LHCN-M2 (cell line): ENCODE data around the gene LGR6. TPM values are rescaled to one million over a fixed set of nuclear protein-coding genes. Genes with fewer than 3 reads are reported as not detected.
"Not testable (repeated sequence)": the region's sequence is repeated elsewhere in the genome, so short reads cannot be mapped to it uniquely, and the experiment has no call there.

ENCODE experiments used
- DNase-seq: peaks from one replicate; pipeline ENCODE4 v3.0.0-alpha.2; 2012; ENCODE audit warnings: low read depth
- total RNA-seq: library from RNA; depleted of rRNA; stranded (reverse); fragments of >200 nt; gene quantifications from 2 replicates; pipeline ENCODE4 v1.2.3, GENCODE V29; 2014

The LGR6 gene
- total RNA-seq, 1 experiment from 2014 or later, result not detected

DNA sequence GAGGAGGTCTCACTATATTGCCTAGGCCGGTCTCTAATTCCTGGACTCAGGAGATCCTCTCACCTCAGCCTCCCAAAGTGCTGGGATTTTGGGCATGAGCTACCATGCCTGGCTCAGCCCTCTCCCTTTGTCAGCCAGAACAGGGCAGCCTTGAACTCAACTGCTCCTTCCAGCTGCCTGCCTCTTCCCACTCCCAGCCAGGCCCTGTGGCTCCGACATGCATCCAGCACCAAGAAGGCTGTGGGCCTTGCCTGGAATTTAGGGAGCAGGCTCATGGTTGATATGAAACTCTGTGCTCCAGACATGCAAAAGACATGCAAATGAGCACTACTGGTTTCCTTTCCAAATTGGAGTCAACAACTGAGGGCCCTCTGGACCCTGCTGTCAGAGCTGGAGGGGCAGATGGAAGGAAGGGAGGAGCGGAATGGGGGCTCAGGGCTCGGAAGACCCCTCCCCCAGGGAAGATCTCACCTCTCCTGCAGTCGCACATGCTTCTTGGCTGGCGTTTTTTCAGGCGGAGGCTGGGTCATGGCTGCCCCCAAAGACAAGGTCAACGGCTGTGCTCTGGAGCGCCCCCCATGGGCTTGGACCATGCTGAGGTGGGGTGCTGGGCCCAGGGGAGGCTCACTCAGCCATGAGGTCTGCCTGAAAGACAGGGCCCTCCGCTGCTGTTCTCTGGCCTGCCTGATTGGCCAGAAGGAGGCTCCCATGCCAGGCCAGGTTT, 34.6 kb upstream of the LGR6 start:
- no peak for DNase-seq

DNA sequence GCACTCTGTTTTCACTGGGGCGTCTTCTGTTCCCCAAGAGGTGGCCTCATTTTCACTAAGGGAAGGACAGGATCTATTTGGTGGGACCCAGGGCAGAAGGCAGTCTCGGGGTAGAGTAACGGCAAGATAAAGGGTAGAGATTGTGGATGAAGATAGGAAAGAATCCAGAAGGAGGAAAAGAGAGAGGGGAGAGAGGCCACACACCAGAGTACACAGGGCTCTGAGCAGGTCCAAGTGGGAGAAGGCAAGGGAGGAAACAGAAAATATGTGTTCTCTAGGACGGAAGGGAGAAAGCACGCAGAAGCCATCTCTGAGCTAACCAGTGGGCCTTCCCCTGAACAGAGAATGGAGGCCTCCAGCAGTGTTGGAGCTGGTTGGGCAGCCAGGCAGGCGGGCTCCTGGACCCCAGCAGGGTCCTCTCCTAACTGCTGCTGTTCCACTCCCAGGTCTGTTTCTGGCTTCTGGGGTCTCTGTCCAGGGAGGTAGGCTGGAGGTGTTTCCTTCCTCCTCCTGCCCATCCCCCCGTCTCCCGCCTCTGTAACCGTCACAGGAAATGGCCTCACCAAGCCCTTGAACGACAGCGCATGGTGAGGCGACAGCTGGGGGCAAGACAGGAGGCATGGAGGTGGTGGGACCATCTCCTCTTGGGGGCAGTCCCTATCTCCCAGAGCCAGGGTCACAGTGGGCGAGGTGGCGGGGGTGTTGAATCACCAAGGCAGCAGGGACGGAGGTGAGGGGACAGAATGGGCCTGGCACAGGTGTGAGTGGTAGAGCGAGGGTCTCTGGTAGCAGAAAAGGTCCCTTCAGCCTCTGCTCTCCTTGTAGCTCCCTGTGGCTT, 33.8 kb upstream of the LGR6 start:
- no peak for DNase-seq

DNA sequence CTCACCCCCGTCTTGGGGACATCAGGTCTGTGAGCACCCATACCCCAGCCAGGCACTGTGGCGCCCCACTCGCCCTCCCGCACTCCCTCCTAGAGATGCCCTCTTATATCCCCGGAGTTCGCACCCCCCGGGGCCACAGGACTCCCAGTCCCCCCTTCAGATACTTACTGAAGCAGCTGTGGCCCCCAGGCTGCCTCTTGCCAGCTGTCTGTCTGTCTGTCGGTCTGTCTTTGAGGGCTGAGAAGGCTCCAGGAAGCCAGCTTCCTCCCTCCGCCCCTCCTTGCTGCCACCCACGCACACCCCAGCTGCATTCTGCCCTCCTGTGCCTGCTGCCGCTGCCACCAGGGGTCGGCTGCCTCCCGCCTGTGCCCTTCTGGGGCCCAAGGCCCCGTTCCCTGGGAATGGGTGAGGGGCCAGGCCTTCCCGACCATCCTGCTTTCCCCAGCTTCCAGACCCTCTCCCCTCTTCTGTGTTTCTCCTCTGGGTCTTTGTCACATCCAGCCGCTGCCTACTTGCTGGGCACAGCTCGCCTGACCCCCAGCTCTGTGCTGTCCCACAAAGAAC, 33.1 kb upstream of the LGR6 start, which contains the start of gene PTPN7:
PTPN7 (minus strand) TSS at position 226 of the 564 bp plus-strand sequence. CDS start 1,200 bp downstream, outside the sequence.
- DNase-seq, result no peak

DNA sequence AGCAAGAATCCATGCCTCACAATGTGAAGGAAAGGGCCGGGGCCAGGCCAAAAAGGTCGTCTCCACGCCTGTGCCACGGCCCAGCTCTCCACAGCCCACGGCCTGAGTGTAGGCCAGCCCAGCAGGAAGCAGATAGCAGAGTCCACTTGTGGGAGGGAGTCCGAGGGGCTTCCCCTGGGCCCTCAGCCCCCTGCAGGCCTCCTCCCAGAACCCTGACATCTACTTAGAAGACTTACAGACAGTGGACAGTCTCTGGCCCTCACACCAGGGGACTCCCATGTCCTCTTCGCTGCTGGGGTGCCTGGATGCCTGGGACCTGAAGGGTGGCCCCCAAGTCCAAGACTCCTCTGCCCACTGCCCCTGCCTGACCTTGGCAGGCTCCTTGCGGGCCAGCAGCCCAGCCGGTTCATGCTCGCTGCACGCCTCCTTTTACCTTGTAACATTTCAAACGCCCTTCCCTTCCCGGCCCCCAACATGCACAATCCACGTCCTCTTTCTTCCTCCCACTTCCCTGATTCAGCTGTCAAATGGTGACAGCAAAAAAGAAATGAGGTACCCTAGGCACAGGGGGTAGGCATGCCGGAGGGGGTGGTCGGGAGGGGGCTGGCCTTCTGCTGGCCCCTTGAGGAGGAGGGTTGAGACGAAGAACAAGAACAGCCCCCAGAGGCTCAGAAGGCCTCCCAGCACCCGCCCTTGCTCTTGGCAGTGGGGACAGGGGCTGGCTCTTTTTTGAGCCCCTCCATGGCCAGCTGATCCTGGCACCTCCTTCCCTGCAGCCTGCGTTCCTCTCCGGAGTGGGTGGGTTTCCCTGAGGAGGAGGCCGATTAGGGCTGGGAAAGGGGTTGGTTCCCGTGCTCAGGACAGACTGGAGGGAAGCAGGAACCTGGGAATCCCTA, 32.2 kb upstream of the LGR6 start:
- no peak for DNase-seq

GRCh38 chr1:202162047-202162417, 31.6 kb upstream of the LGR6 start:
- DNase-seq, result no peak

GRCh38 chr1:202162418-202163280, 30.9 kb upstream of the LGR6 start:
- DNase-seq, result no peak

DNA sequence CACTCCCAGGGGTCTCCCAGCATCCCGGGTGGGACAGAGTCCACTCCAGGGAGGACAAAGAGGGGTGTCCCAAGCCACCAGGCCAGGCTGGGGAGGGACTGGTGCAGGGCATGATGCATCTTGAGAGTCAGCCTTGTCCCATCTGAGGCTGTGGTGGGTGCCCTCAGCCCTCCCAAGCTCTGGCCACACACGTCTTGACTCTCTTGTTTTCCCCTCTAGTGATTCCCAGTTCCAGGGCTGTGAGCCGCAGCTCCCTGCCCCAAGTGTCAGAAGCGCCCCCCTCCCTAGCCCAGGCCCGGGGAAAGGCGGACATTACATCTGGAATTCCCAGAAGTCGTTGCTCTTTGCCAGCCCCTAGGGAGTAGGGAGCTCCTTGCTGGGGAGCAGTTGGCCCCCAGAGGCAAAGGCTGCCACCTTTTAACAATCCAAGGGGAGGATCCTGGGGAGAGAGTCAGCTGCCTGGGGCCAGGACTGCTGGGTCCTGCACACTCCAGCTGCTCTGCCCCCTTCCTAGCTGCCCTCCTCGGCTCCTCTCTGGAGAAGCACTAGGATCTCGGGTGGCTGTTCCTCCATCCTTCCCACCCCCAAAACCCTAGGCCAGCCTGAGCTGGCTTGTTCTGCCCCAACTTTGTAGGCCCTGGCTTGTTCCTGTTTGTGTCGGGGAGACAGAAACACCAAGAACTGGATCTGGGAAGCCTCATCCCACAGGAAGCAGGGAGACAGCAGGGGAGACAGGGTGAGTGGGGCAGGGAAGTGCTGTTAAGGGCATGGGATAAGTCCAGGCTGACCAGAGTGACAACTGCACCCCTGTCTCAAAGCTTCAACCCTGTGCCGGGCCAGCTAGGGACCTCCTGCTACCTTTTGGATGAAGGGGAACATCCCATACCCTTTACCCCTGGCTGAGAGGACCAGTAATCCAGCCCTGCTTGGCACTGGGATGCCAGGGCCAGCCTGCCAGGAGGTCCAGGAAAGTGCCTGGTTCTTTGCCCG, 30.0 kb upstream of the LGR6 start:
- no peak for DNase-seq

DNA sequence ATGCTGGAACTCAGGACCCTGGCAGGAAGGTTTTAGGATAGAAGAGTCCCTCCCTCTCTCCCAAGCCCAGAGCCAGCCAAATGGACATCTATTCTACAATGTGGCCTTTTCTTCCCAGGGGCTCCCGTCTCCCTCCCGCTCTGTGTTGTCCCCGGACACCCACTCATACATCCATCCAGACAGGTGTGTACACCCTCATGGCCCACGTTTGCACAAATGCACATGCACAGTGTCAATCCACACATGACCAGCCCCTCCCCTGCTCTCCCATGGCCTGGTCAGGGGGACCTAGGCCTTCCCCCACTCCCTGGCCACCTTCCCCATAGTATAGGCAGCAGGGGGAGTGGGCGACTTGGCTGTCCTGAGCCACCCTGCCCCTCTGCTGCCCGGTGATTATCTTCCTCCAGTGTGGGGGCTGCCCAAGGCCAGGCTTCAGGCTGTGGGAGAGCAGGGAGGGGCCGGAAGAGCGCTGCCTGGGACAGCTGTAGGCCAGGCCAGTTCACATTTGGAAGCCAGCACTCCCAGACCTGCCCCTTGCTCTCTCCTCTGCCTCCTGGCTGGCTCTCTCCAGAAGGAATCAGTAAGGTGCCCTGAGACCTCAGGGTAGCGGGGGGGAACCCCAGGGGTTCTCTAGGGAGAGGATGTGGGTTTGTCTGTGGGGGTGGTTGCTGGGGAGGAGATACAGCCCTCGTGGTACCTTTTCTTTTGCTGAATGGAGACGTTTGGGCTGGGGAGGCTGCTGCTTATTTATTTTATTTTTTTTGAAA, 29.1 kb upstream of the LGR6 start:
- DNase-seq, result no peak

- DNase-seq, result no peak
Observed at GRCh38 chr1:202165267-202165941, 28.2 kb upstream of the LGR6 start.

DNA sequence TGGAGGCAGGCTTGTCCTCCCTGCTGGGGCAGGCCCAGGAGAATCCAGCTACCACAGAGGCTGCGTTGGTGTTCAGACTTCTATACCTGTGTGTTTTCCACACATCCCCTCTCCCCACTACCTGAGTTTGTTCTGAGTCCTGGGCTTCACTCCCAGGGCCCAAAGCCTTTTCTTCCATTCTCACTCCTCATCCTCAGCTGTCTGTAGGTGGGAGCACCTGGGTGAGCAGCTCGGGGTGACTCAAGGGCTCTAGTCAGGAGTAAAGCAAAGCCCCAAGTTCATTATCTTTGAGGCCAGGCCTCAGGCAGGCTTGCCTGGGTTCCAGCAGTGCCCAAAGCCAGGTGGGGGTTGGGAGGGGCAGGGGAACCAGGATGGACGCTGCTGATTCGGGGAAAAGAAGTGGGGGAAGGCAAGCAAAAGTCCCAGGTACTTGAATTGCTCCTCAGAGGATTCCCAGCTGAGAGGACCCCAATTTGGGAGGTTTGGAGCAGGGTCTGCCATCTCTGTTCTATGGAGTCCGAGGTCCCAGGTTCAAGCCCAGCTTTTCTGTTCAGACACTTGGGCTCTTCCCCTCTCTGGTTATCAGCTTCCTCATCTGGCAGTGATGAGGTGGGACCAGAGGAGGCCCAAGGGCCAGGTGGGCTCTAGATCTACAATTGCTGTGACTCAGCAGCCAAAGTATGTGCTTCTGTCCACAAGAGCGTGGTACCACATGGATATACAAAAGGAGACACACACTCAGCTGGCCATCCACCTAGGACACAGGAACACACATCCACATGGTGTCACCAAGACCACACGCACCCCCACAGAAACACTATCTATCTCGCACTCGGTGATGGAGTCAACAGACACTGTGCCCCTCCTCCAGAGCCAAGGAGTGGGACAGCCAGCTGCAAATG, 27.4 kb upstream of the LGR6 start:
- DNase-seq, result no peak

GRCh38 chr1:202167054-202167453, 26.5 kb upstream of the LGR6 start:
- DNase-seq, result not testable (repeated sequence)

GRCh38 chr1:202167708-202168415, 25.7 kb upstream of the LGR6 start:
- DNase-seq, result no peak

- DNase-seq, result no peak
Observed at GRCh38 chr1:202168861-202169260, 24.7 kb upstream of the LGR6 start.

DNA sequence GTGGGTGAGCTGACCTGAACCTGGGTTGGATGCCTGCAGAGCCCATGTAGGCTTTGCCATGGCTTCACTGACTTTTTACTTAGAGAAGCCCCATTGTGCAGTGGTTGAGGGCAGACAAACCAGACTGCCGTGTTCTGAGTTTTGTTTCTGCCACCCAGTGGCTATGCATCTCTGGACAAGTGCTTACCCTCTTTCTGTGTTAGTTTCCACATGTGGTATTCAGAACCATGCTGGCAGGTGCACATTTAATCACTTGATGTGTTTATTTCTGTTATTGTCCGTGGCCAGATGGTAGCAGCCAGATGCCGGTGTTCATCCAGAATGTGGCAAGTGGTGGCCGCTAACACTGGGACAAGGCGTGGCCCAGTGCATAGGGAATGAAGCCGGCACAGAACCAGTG, 22.9 kb upstream of the LGR6 start:
- no peak for DNase-seq

DNA sequence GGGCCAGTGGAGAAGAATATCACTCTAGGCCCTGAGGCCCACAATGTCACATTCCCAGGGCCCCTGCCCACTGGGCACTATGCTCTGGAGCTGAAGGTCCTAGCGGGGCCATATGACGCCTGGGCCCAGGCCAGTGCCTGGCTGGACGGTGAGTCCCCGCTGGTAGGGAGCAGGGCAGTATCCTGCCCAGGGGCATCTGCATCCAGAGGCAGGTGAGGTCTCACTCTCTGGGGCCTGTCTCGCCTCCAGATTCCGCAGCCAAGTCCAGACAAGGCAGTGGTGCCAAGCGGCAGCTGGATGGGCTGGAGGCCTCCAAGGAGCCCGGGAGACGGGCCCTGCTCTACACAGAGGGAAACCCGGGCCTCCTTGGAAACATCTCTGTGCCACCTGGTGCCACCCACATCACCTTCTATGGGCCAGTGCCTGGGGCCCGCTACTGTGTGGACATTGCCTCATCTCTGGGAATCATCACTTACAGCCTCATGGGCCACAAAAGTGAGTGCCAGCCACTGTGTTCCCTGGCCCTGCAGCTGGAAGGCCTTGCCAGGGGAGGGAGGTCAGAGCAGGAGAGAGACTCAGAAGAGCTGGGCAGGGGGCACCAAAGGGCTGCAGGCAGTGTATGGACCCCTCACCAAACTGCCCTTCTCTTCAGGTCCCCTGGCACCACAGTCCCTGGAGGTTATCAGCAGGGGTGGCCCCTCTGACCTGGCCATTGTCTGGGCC, 22.1 kb upstream of the LGR6 start:
- DNase-seq, result no peak

DNA sequence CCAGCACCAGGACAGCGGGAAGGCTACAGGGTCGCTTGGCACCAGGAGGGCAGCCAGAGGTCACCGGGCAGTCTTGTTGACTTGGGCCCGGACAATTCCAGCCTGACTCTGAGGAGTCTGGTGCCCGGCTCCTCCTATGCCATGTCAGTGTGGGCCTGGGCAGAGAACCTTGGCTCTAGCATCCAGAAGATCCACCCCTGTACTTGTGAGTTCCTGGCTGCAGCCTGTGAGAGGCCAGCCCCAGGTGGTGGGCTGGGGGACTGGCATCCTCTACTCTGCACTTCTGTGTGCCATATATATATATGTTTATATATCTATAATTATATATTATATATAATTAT, 21.6 kb upstream of the LGR6 start:
- no peak for DNase-seq
